ENCODE measurements around the gene EPB41L4A. TPM values are rescaled to one million over a fixed set of nuclear protein-coding genes. Genes with fewer than 3 reads are reported as not detected.

Gene EPB41L4A
- total and polyA plus RNA-seq, 12 donors = 4.2 to 26.3 (median 9.5) TPM

GRCh38 chr5:112124788-112125187, 294.3 kb downstream of the EPB41L4A start:
- H3K36me3 ChIP-seq (replicated peaks in 1 of 2) = no peaks in the 10 kb centered on the region
- H3K27ac ChIP-seq = no peak overlapping the region
- H3K9me3 ChIP-seq (replicated peaks in 1 of 3) = no peaks in the 10 kb centered on the region
- WGBS, 4 donors = 53 to 64% (median 60%) methylated on average over 3 of the region's 3 CpGs
- no peaks in the 10 kb centered on the region for H3K27me3 ChIP-seq
- TF ChIP-seq POLR2A (IDR thresholded peaks at IDR 0.05) = no peak
- no peak for TF ChIP-seq CTCF (IDR thresholded peaks at IDR 0.05)
- no peak for DNase-seq
- H3K4me3 ChIP-seq = no peak overlapping the region
- no peaks in the 10 kb centered on the region for H3K4me1 ChIP-seq (replicated peaks in 1 of 2)
- intact Hi-C loops (cut with DNase I) = no loop called here

GRCh38 chr5:112123086-112123485, 296.0 kb downstream of the EPB41L4A start:
- H3K36me3 ChIP-seq (replicated peaks in 1 of 2) = no peaks in the 10 kb centered on the region
- H3K27me3 ChIP-seq = no peaks in the 10 kb centered on the region
- H3K4me3 ChIP-seq = no peak overlapping the region
- intact Hi-C loops (cut with DNase I) = no loop called here
- no peak overlapping the region for H3K27ac ChIP-seq
- H3K9me3 ChIP-seq (replicated peaks in 1 of 3) = no peaks in the 10 kb centered on the region
- WGBS, 4 donors = 77 to 86% (median 83%) methylated on average over 2 of the region's 2 CpGs
- TF ChIP-seq CTCF (IDR thresholded peaks at IDR 0.05) (no peak), POLR2A (IDR thresholded peaks at IDR 0.05) (no peak)
- DNase-seq = no peak
- no peaks in the 10 kb centered on the region for H3K4me1 ChIP-seq (replicated peaks in 1 of 2)

GRCh38 chr5:112122353-112122752, 296.7 kb downstream of the EPB41L4A start:
- DNase-seq = no peak
- H3K27ac ChIP-seq = no peak overlapping the region
- no peaks in the 10 kb centered on the region for H3K36me3 ChIP-seq (replicated peaks in 1 of 2)
- WGBS, 4 donors = 87 to 90% (median 88%) methylated on average over 3 of the region's 3 CpGs
- H3K4me1 ChIP-seq (replicated peaks in 1 of 2) = no peaks in the 10 kb centered on the region
- H3K9me3 ChIP-seq (replicated peaks in 1 of 3) = no peaks in the 10 kb centered on the region
- TF ChIP-seq POLR2A (IDR thresholded peaks at IDR 0.05) = no peak
- no peak for TF ChIP-seq CTCF (IDR thresholded peaks at IDR 0.05)
- intact Hi-C loops (cut with DNase I) = no loop called here
- no peaks in the 10 kb centered on the region for H3K27me3 ChIP-seq
- no peak overlapping the region for H3K4me3 ChIP-seq

- no peaks in the 10 kb centered on the region for H3K27me3 ChIP-seq
- intact Hi-C loops (cut with DNase I) = no loop called here
- H3K27ac ChIP-seq = no peak overlapping the region
- H3K4me1 ChIP-seq (replicated peaks in 1 of 2) = no peaks in the 10 kb centered on the region
- TF ChIP-seq POLR2A (IDR thresholded peaks at IDR 0.05) = no peak
- no peak for TF ChIP-seq CTCF (IDR thresholded peaks at IDR 0.05)
- H3K9me3 ChIP-seq (replicated peaks in 1 of 3) = no peaks in the 10 kb centered on the region
- no peak for DNase-seq
- no peaks in the 10 kb centered on the region for H3K36me3 ChIP-seq (replicated peaks in 1 of 2)
- WGBS, 4 donors = 64 to 78% (median 75%) methylated on average over 3 of the region's 3 CpGs
- H3K4me3 ChIP-seq = no peak overlapping the region
Observed at GRCh38 chr5:112121258-112121657, 297.8 kb downstream of the EPB41L4A start.

Data from adrenal gland (tissue), 12 donors.